Skin epidermis (tissue), 12 donors: ENCODE data around the gene ADGRL1.
"Not testable (repeated sequence)": the region's sequence is repeated elsewhere in the genome, so short reads cannot be mapped to it uniquely, and the experiment has no call there.

Experiments
- H3K27ac ChIP-seq, 21 experiments: fragments of 200-600 bp; sonication (generic) in 11 of 21; one replicate each; pipeline ENCODE4 v1.5.0; 2020; ENCODE audit warnings: mild to moderate bottlenecking in 3 of 21, inconsistent platforms in 2 of 21, moderate library complexity in 2 of 21
- H3K4me3 ChIP-seq, 7 experiments: fragments of 200-600 bp; sonication (generic) in 2 of 7; one replicate each; pipeline ENCODE4 v1.5.0; 2020; ENCODE audit warnings: inconsistent platforms in 2 of 7, mild to moderate bottlenecking in 2 of 7, moderate library complexity in 1 of 7

Gene ADGRL1

GRCh38 chr19:14197882-14198281 lies 8.1 kb downstream of the ADGRL1 start:
- H3K27ac ChIP-seq: no peak overlapping the region
- H3K4me3 ChIP-seq: no peak overlapping the region

DNA sequence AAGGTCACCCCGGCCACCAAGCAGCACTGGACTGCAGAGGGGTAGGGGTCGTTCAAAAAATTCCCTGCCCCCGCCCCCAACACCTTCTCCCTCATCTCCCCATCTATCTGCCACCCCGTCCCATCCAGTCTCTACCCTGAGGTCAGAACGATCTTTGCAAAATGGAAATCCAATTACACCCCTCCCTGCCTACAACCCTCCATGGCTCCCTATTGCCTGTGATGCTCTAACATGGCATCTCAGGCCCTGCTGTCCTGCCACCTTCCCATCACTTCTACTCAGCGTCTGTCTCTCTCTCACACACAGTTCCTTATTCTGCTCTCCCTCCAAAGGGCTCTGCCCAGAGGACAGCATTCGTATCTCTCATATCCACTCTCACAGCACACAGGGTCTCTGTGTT lies 8.7 kb downstream of the ADGRL1 start:
- H3K4me3 ChIP-seq, H3K27ac ChIP-seq: not testable (repeated sequence)

GRCh38 chr19:14196105-14196504 lies 9.9 kb downstream of the ADGRL1 start:
- not testable (repeated sequence) for H3K4me3 ChIP-seq, H3K27ac ChIP-seq

GRCh38 chr19:14195216-14195615 lies 10.8 kb downstream of the ADGRL1 start:
- not testable (repeated sequence) for H3K27ac ChIP-seq, H3K4me3 ChIP-seq

- Histone ChIP-seq H3K27ac (no peak overlapping the region), H3K4me3 (no peak overlapping the region)
Observed at GRCh38 chr19:14189415-14189814, 16.6 kb downstream of the ADGRL1 start.

GRCh38 chr19:14188086-14188485 lies 17.9 kb downstream of the ADGRL1 start:
- not testable (repeated sequence) for H3K27ac ChIP-seq

DNA sequence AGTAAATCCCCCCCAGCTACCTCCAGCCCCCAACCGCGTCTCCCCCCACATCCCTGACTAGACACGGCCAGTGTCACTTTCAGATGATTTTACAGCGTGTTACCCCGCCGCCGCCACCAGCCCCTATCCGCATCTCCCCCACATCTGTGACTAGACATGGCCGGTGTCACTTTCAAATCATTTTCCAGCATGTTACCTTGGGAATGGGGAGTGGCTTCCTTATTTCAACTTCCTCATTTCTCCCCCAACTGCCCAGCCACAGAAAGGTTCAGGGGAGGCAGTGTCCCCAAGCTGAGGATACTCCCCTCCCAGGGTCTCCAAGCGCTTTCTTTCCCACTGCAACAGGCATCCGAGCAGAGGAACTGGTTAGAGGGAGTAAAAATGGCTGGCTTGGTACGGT lies 18.4 kb downstream of the ADGRL1 start:
- H3K27ac ChIP-seq: no peak overlapping the region

More at GRCh38 chr19:14188086-14188485, 17.9 kb downstream of the ADGRL1 start:
- H3K4me3 ChIP-seq: not testable (repeated sequence)

DNA sequence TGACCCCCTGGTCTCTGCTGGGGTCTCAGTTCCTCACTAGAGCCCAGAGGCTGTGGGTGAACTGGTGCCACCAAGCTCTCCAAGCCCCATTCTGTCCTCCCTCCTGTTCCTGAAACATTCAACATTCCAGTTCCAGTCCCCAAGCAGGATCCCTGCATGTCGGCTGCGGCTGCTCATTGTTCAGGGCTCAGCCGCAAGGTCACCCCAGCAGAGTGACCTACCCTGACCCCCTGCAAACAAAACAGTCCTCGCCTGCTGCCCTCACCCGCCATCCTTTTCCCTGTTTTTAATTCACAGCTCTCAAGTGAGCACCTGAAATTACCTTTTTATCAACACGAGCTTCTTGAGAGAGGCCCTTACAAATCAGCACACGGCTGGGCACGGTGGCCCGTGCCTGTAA lies 19.3 kb downstream of the ADGRL1 start:
- not testable (repeated sequence) for H3K4me3 ChIP-seq, H3K27ac ChIP-seq

More for the DNA sequence above, 18.4 kb downstream of the ADGRL1 start:
- H3K4me3 ChIP-seq: no peak overlapping the region

DNA sequence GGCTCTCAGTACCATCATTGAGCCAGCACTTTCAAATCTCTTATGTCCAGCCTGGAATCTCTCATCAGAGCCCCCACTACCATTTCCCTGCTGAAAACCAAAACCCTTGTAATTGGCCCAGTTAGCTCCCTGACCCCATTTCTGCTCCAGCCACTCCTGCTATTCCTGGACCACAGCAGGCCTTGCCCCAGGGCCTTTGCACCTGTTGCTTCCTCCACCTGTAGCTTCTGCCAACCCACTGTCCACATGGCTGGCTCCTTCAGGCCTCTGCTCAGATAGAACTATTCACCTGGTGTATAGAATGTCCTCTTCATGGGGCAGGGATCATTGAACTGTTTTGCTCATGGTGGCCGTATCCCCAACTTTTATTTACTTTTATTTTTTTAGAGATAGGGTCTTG lies 20.3 kb downstream of the ADGRL1 start:
- H3K27ac ChIP-seq, H3K4me3 ChIP-seq: not testable (repeated sequence)

- no peak overlapping the region for H3K4me3 ChIP-seq
- H3K27ac ChIP-seq: no peak overlapping the region
Observed at GRCh38 chr19:14185158-14185557, 20.8 kb downstream of the ADGRL1 start.

- no peak overlapping the region for H3K4me3 ChIP-seq
- H3K27ac ChIP-seq: no peak overlapping the region
Observed at GRCh38 chr19:14183741-14184350, 22.1 kb downstream of the ADGRL1 start.

DNA sequence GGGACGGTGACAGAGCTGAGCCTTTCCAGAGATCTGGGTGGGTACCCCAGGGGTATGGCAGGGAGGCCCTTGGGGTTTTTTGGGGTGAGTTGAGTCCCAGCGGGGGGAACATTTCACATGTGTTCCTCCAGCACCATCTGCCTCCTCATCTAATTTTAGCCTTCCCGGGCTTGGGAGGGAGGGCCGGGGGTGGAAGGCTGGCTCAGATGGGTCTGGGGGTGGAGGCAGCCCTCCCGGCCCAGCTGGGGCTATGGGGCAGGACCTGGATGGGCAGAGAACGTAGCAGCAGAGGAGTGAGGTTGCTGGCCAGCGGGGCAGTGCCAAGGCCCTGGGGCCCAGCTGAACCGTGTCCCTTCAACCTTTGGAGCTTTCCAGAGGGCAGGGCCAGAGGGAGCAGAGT lies 23.5 kb downstream of the ADGRL1 start:
- no peak overlapping the region for H3K4me3 ChIP-seq
- H3K27ac ChIP-seq: no peak overlapping the region

- no peak overlapping the region for H3K27ac ChIP-seq
- H3K4me3 ChIP-seq: no peak overlapping the region
Observed at GRCh38 chr19:14181906-14182305, 24.1 kb downstream of the ADGRL1 start.

DNA sequence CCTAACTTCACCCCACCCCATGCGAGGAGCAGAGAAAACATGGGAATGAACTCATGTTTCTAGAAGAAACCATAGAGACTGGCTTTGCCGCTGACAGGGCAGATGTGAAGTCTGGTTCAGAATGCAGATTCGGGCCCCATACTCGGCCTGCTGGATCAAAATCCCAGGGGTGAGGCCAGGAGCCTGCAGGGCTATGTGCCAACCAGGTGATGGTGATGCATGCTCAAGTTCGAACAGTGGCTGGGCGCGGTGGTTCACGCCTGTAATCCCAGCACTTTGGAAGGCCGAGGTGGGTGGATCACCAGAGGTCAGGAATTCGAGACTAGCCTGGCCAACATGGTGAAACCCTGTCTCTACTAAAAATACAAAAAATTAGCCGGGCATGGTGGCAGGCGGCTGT lies 24.8 kb downstream of the ADGRL1 start:
- H3K4me3 ChIP-seq, H3K27ac ChIP-seq: not testable (repeated sequence)

GRCh38 chr19:14177496-14178074 lies 28.4 kb downstream of the ADGRL1 start:
- H3K27ac ChIP-seq: no peak overlapping the region
- H3K4me3 ChIP-seq: no peak overlapping the region

DNA sequence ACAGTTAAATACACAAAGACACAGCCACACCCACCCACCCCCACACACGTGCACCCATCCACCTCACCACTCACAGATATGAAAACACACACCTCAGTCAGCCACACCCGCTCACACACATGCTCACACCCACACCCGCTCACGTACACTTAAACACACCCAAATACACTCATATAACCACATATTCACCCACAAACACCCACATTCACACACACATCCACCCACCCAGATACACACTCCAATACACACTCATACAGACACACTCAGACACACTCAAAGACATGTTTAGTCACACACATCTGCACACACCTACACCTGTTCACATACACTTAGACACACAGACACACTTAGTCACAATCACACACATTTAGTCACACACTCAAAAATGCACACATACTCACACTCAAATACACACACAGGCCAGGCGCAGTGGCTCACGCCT lies 30.6 kb downstream of the ADGRL1 start:
- Histone ChIP-seq H3K4me3 (no peak overlapping the region), H3K27ac (no peak overlapping the region)

GRCh38 chr19:14174883-14175282 lies 31.1 kb downstream of the ADGRL1 start:
- no peak overlapping the region for H3K4me3 ChIP-seq
- H3K27ac ChIP-seq: no peak overlapping the region

DNA sequence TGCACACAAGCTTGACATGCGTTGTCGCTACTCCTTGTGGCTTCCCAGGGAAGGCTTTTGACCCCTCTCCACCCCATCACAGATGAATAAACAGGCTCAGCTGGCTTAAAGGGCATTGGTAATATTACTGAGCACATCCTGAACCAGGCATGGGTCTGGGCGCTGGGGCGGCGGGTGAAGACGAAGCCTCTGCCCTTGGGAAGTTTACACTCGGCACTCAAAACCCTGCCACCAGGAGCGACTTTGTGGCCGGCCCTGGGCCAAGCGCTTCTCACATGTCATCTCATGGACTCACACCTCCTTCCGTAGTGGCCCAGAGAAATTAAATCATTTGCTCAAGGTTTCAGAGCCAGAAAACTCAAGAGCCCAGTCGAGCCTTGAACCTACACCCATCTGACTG lies 37.0 kb downstream of the ADGRL1 start:
- no peak overlapping the region for H3K27ac ChIP-seq
- H3K4me3 ChIP-seq: no peak overlapping the region

DNA sequence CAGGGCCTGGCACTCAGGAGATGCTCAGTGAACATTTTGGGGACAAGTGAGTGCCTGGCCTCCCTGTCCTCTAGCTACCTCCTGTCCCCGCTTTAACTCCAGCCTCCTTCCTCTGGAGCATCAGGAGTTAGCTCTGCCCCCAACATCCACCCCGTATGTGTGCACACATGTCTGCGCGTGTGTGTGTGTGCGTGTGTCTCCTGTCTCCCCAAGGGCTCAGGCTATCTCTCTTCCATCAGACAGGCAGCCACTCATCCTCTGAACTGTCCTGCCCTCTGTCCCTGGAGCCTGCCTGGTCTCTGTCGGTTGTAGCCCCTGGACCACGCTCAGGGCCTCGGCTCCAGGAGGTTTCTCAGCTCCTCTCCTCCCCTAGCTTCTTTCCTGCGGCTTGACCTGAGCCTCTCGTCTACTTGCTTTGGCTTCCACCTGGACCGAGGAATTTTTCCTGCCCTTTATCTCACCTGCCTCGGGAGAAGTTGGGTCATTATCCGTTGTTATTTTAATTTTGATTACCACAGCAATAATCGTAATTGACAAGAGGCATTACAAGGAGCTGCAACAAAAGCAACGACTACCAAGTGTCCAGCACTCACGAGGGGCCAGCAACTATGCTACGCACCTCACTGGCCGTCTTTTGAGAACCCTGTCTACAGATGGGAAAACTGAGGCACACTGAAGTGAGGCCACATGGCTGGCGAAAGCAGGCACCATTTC lies 37.6 kb downstream of the ADGRL1 start:
- Histone ChIP-seq H3K4me3 (no peak overlapping the region), H3K27ac (peak overlapping the region in 2 of 21 experiments; percentile 41 to 73)

DNA sequence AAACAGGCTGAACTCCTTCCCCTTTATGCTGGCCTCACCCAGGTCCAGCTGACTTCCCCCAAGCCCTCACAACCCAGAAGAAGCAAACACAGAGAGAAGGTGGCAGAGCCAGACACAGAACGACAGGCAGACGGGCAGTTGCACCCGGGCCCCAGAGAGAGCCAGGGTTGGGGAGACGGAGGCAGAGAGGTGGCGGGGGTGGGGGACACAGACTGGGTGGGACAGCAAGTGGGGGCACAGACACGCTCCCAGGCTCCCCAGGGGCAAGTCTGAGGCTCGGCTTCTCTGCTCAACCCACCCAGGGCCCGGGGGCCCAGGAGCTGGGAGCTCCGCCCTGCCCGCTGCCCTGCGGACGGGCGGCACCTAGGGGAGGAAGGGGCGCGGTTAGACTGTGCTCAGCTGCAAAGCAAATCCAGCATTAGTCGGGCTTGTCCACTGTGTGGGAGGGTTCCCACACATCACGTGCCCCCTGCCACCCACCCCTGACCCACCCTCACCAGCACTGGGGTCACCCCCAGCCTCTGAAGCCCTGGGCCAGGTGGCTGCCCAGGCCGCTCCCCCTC lies 38.3 kb downstream of the ADGRL1 start:
- Histone ChIP-seq H3K4me3 (no peak overlapping the region), H3K27ac (peak overlapping the region in 10 of 21 experiments; percentile 18 to 73 (median 47))
